Measurements from ENCODE around the gene CDKN2AIPNL. TPM values are rescaled to one million over a fixed set of nuclear protein-coding genes. Genes with fewer than 3 reads are reported as not detected.

CDKN2AIPNL gene
- total and polyA plus RNA-seq, 2 of the 8 experiments (the other 6 are each of a cell fraction or from before 2014, with no cell fraction given), result 40.0 to 56.3 TPM

- no peak overlapping the region for H2BK5ac ChIP-seq (ENCODE audit: low read depth, low read length)
- no peak overlapping the region for H2BK12ac ChIP-seq (ENCODE audit: low read depth, low read length)
- no peak overlapping the region for H3K9ac ChIP-seq (replicated peaks in 1 of 4; ENCODE audit: extremely low read depth in 1 of 4, low read depth in 3 of 4, low read length in 3 of 4)
- no peaks in the 10 kb centered on the region for H3K9me3 ChIP-seq (ENCODE audit: insufficient read depth in 2 of 2, low read depth in 1 of 2, low read length in 1 of 2)
- H2AFZ ChIP-seq (ENCODE audit: low read length), result no peak overlapping the region
- no peak overlapping the region for H3K14ac ChIP-seq (ENCODE audit: insufficient read length)
- WGBS, 2 experiments (ENCODE audit: extremely low coverage in 1 of 2, insufficient coverage in 1 of 2, insufficient read length in 1 of 2, insufficient replicate concordance in 2 of 2, low coverage in 1 of 2, low lambda C conversion rate in 2 of 2, missing lambda C conversion rate in 1 of 2), result 95% methylated on average over 8 of the region's 8 CpGs; no CpG with 5 or more reads in 1 of the 2 experiments
- TF ChIP-seq CHD1 (IDR thresholded peaks at IDR 0.05; ENCODE audit: low read depth, low read length), result no peak
- no peak for TF ChIP-seq MAFK (IDR thresholded peaks at IDR 0.05; ENCODE audit: low read depth, low read length)
- TF ChIP-seq CTCF (IDR thresholded peaks at IDR 0.05; ENCODE audit: control extremely low read depth in 1 of 3, insufficient read depth in 1 of 3, low read depth in 1 of 3, low read length in 3 of 3), result no peak
- no peak for TF ChIP-seq YY1 (IDR thresholded peaks at IDR 0.05; ENCODE audit: low read depth, low read length)
- no peak overlapping the region for H2BK20ac ChIP-seq (ENCODE audit: low read length)
- no peak overlapping the region for H4K8ac ChIP-seq (ENCODE audit: extremely low read depth, insufficient read depth, low read length)
- peaks cover 0 to 1% of the 10 kb centered on the region in 2 experiments for H4K20me1 ChIP-seq (replicated peaks in 1 of 2; ENCODE audit: control insufficient read depth in 1 of 2, insufficient read depth in 2 of 2, low read length in 2 of 2)
- ChIA-PET POLR2A (ENCODE audit: partially characterized antibody) (interaction anchor here (1.3 to 2.9 kb wide), 11 partner anchors 8 to 85 kb away, joined by 3 to 21 read pairs (median 4); partner anchors contain the start of gene CDKN2AIPNL), CTCF (ENCODE audit: partially characterized antibody) (interaction anchor here (0.7 to 2.8 kb wide), 9 partner anchors 9 to 141 kb away, joined by 3 to 10 read pairs (median 5); no protein-coding TSS in a partner anchor)
- no peaks in the 10 kb centered on the region for H3K79me1 ChIP-seq (ENCODE audit: low read depth, low read length)
- H2BK120ac ChIP-seq (replicated peaks; ENCODE audit: low read depth, low read length), result no peak overlapping the region
- no peak overlapping the region for H4K5ac ChIP-seq (ENCODE audit: insufficient read length, low read depth, low read length)
- no peak overlapping the region for H3K27ac ChIP-seq (ENCODE audit: low read depth, low read length)
- H3K36me3 ChIP-seq (ENCODE audit: control insufficient read depth in 2 of 4, insufficient read depth in 4 of 4, low read length in 3 of 4), result no peaks in the 10 kb centered on the region
- no peak overlapping the region for H2AK5ac ChIP-seq (ENCODE audit: low read depth, low read length)
- no peak overlapping the region for H3K23ac ChIP-seq (ENCODE audit: insufficient read length)
- H2BK15ac ChIP-seq (ENCODE audit: low read length), result peak overlapping the region; percentile 74; the same call in 1 of the 2 replicates
- no peak for FAIRE-seq
- no peak overlapping the region for H3K4me2 ChIP-seq (ENCODE audit: insufficient read depth in 1 of 2, low read depth in 2 of 2, low read length in 2 of 2)
- DNase-seq (ENCODE audit: low read depth in 1 of 2, low spot score in 2 of 2), result no peak
- no peaks in the 10 kb centered on the region for H3K23me2 ChIP-seq (ENCODE audit: low read depth, low read length)
- H3K4me1 ChIP-seq (replicated peaks in 1 of 4; ENCODE audit: control insufficient read depth in 3 of 4, insufficient read depth in 4 of 4, low read length in 3 of 4), result peaks cover 0 to 7% (median 0%) of the 10 kb centered on the region in 4 experiments; a peak in 1 of 7 replicates
- no peaks in the 10 kb centered on the region for H3K27me3 ChIP-seq (replicated peaks in 1 of 4; ENCODE audit: control insufficient read depth in 3 of 4, extremely low read depth in 1 of 4, insufficient read depth in 3 of 4, low read length in 3 of 4)
- no peak overlapping the region for H3K18ac ChIP-seq (ENCODE audit: extremely low read depth, low read length)
- H3K56ac ChIP-seq (replicated peaks; ENCODE audit: insufficient read length, low read depth, low read length), result no peak overlapping the region
- H3K4me3 ChIP-seq (ENCODE audit: extremely low read depth in 1 of 4, insufficient read depth in 2 of 4, low read depth in 3 of 4, low read length in 4 of 4), result no peak overlapping the region
- H3K4ac ChIP-seq (replicated peaks; ENCODE audit: insufficient read length, low read depth, low read length), result no peak overlapping the region
- H4K91ac ChIP-seq (replicated peaks; ENCODE audit: insufficient read length, low read length), result no peak overlapping the region
- H3K79me2 ChIP-seq (ENCODE audit: control insufficient read depth in 1 of 2, insufficient read depth in 2 of 2, low read length in 2 of 2), result no peaks in the 10 kb centered on the region
Measured at GRCh38 chr5:134445856-134446818, 34.5 kb upstream of the CDKN2AIPNL start.
